Measurements from ENCODE around the gene DCAF7. TPM values are rescaled to one million over a fixed set of nuclear protein-coding genes. Genes with fewer than 3 reads are reported as not detected.

DCAF7 gene
- total and polyA plus RNA-seq, 4 experiments from 2014 or later, result 75.6 to 93.0 (median 86.5) TPM

DNA sequence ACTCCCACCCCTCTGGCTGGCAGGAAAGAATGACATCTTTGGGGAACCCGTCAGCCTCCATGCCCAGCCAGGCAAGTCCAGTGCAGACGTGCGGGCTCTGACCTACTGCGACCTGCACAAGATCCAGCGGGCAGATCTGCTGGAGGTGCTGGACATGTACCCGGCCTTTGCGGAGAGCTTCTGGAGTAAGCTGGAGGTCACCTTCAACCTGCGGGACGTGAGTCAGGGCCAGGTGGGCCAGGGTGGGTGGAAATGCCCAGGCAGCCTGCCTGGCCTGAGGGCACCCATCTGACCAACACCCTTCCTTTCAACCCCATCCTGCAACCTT is 8.1 kb upstream of the DCAF7 start:
- Mint-ChIP-seq H3K27me3 (peaks cover 19 to 24% of the 10 kb centered on the region in 2 donors), H3K9me3 (no peaks in the 10 kb centered on the region), H3K4me3 (no peak overlapping the region), H3K27ac (no peak overlapping the region), H3K36me3 (no peaks in the 10 kb centered on the region), H3K4me1 (peaks cover 2 to 16% (median 6%) of the 10 kb centered on the region in 4 donors)
- no peak overlapping the region for H3K27ac ChIP-seq (ENCODE audit: low read depth, low read length)
- ChIA-PET CTCF (ENCODE audit: partially characterized antibody) (interaction anchor here (1.1 kb wide), 1 partner anchor 70 kb away, joined by 4 read pairs; no protein-coding TSS in a partner anchor), POLR2A (ENCODE audit: partially characterized antibody) (no interaction called here)
- no peak for DNase-seq
- peaks cover 6% of the 10 kb centered on the region for H3K4me1 ChIP-seq (ENCODE audit: insufficient read depth, low read length)
- peaks cover 4% of the 10 kb centered on the region for H3K27me3 ChIP-seq (ENCODE audit: insufficient read depth, low read length)
- no peak overlapping the region for H3K4me3 ChIP-seq (ENCODE audit: low read length in 2 of 2)
- H3K36me3 ChIP-seq (ENCODE audit: insufficient read depth, low read length), result no peaks in the 10 kb centered on the region
- intact Hi-C loops (cut with micrococcal nuclease), result no loop called here
- no peaks in the 10 kb centered on the region for H3K9me3 ChIP-seq (ENCODE audit: control insufficient read depth in 1 of 2, low read length in 2 of 2)

- Mint-ChIP-seq H3K27ac (peak overlapping the region in 1 of 7 donors; percentile 34), H3K36me3 (no peaks in the 10 kb centered on the region), H3K27me3 (peaks cover 16 to 22% of the 10 kb centered on the region in 2 donors), H3K9me3 (no peaks in the 10 kb centered on the region), H3K4me3 (peak overlapping the region in 1 of 8 donors; percentile 17), H3K4me1 (peaks cover 2 to 16% (median 6%) of the 10 kb centered on the region in 4 donors)
- Histone ChIP-seq H3K9me3 (ENCODE audit: control insufficient read depth in 1 of 2, low read length in 2 of 2) (no peaks in the 10 kb centered on the region), H3K4me3 (ENCODE audit: low read length in 2 of 2) (no peak overlapping the region), H3K4me1 (ENCODE audit: insufficient read depth, low read length) (peaks cover 4% of the 10 kb centered on the region), H3K27me3 (ENCODE audit: insufficient read depth, low read length) (peaks cover 4% of the 10 kb centered on the region), H3K27ac (ENCODE audit: low read depth, low read length) (no peak overlapping the region), H3K36me3 (ENCODE audit: insufficient read depth, low read length) (no peaks in the 10 kb centered on the region)
- POLR2A ChIA-PET (ENCODE audit: partially characterized antibody), result interaction anchor here (1.0 kb wide), 1 partner anchor 22 kb away, joined by 3 read pairs; no protein-coding TSS in a partner anchor
- intact Hi-C loops (cut with micrococcal nuclease), result no loop called here
- CTCF ChIA-PET (ENCODE audit: partially characterized antibody), result interaction anchor here (1.1 kb wide), 1 partner anchor 69 kb away, joined by 4 read pairs; no protein-coding TSS in a partner anchor
- DNase-seq, result no peak
These were observed 7.1 kb upstream of the DCAF7 start for GRCh38 chr17:63542942-63543821.

DNA sequence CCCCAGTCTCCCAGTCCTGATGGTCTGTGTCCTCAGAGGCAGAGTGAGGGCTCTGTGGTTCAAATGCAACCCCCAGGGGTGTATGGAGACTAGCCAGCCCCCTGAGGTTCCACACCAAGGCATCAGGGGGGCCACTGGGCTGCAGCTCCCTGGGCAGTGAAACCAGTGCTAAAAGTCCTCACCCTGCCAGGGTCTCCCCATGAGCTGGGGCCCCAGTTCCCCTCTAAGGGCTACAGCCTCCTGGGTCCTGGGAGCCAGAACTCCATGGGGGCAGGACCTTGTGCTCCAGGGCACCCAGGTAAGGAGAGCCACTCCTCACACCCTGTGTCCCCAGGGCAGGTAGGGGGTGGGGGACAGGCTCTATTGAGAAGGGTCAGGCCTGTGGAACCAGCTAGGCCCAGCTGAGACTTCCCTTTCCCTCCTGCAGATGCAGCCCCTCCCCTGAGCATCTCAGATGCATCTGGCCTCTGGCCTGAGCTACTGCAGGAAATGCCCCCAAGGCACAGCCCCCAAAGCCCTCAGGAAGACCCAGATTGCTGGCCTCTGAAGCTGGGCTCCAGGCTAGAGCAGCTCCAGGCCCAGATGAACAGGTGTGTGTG is 6.4 kb upstream of the DCAF7 start:
- H3K4me1 Mint-ChIP-seq, result peaks cover 0 to 11% (median 2%) of the 10 kb centered on the region in 4 donors
- Histone ChIP-seq H3K9me3 (ENCODE audit: control insufficient read depth in 1 of 2, low read length in 2 of 2) (no peaks in the 10 kb centered on the region), H3K4me3 (ENCODE audit: low read length in 2 of 2) (no peak overlapping the region), H3K36me3 (ENCODE audit: insufficient read depth, low read length) (no peaks in the 10 kb centered on the region), H3K27ac (ENCODE audit: low read depth, low read length) (no peak overlapping the region), H3K27me3 (ENCODE audit: insufficient read depth, low read length) (no peaks in the 10 kb centered on the region), H3K4me1 (ENCODE audit: insufficient read depth, low read length) (no peaks in the 10 kb centered on the region)
- no peaks in the 10 kb centered on the region for H3K36me3 Mint-ChIP-seq
- H3K27me3 Mint-ChIP-seq, result peaks cover 9 to 17% of the 10 kb centered on the region in 2 donors
- ChIA-PET CTCF (ENCODE audit: partially characterized antibody) (interaction anchor here (1.0 to 1.2 kb wide), 2 partner anchors 67 to 137 kb away, joined by 3 read pairs; partner anchors contain the start of gene ACE), POLR2A (ENCODE audit: partially characterized antibody) (interaction anchor here (0.6 to 1.0 kb wide), 2 partner anchors 21 to 115 kb away, joined by 3 to 4 read pairs; no protein-coding TSS in a partner anchor)
- DNase-seq, result no peak
- no peak overlapping the region for H3K27ac Mint-ChIP-seq
- no peak overlapping the region for H3K4me3 Mint-ChIP-seq
- intact Hi-C loops (cut with micrococcal nuclease), result no loop called here
- H3K9me3 Mint-ChIP-seq, result no peaks in the 10 kb centered on the region

DNA sequence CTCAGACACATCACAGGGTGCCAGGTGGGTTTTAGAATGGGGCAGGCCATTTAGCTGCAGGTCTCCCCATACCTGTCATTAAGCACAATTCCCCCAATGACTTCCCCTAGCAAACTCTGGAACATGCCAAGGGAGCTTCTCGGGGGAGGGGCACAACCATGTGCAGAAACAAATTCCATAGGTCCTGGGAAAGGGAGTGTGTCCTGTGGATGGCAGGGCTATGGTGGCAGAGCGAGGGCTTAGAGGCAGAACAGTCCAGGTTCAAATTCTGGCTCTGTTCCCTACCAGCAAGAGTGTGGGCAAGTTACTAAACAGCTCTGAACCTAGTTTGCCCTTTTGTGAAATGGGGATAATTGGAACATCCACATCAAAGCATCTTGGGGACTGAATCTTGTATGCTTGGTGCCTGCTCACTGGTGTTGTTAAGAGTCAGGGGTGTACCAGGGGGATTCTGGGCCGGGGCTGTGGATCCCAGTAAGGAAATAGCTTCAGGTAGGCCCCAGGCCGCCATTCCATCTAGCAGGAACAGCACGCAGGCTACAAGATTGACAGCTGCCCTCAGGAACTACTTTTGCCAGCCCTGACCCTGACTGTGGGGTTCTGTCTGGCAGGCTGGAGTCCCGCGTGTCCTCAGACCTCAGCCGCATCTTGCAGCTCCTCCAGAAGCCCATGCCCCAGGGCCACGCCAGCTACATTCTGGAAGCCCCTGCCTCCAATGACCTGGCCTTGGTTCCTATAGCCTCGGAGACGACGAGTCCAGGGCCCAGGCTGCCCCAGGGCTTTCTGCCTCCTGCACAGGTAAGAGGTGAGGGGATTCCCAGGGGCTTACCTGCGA is 5.6 kb upstream of the DCAF7 start:
- Mint-ChIP-seq H3K27ac (no peak overlapping the region), H3K27me3 (peaks cover 3 to 9% of the 10 kb centered on the region in 2 donors), H3K4me3 (no peak overlapping the region), H3K4me1 (peaks cover 0 to 6% (median 0%) of the 10 kb centered on the region in 4 donors), H3K9me3 (no peaks in the 10 kb centered on the region), H3K36me3 (no peaks in the 10 kb centered on the region)
- Histone ChIP-seq H3K4me3 (ENCODE audit: low read length in 2 of 2) (no peak overlapping the region), H3K4me1 (ENCODE audit: insufficient read depth, low read length) (peaks cover 7% of the 10 kb centered on the region), H3K9me3 (ENCODE audit: control insufficient read depth in 1 of 2, low read length in 2 of 2) (no peaks in the 10 kb centered on the region), H3K36me3 (ENCODE audit: insufficient read depth, low read length) (no peaks in the 10 kb centered on the region), H3K27ac (ENCODE audit: low read depth, low read length) (no peak overlapping the region), H3K27me3 (ENCODE audit: insufficient read depth, low read length) (no peaks in the 10 kb centered on the region)
- intact Hi-C loops (cut with micrococcal nuclease), result no loop called here
- ChIA-PET CTCF (ENCODE audit: partially characterized antibody) (interaction anchor here (1.0 to 1.2 kb wide), 2 partner anchors 67 to 138 kb away, joined by 3 read pairs; partner anchors contain the start of gene ACE), POLR2A (ENCODE audit: partially characterized antibody) (interaction anchor here (0.6 to 1.0 kb wide), 2 partner anchors 20 to 116 kb away, joined by 3 to 4 read pairs; no protein-coding TSS in a partner anchor)
- no peak for DNase-seq

DNA sequence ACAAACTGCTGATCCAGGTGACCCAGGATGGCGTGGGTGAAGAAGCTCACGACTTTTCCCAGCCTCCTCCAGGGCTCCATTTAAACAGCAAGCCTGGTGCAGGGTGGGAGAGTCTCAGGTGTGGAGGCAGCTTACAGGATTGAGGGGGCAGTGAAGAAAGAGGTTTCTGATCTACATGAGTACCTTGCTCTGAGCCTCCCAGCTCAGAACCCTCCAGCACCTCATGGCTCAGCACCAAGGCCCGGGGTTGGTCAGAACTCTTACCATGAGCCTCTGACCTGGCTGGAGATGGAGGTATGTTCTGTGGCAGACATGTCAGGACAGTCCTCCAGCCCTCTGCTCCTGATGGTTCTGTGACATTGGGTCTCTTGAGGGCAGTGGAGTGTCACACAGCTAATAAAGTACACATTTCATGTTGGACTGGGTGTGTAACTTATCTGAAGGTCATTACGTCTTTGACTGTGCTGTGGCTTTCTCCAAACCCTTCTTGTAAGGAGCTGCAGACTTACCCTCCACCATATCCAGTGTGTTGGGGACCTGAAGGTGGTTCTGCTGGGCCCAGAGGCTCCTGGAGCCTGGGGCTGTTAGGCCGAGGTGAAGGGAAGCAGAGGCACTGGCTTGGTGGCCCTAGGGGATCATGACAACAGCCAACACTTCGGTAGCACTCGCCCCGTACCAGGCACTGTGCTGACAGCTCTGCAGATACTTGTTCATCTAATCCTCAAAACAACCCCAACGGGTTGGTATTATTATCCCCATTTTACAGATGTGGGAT is 3.8 kb upstream of the DCAF7 start:
- Mint-ChIP-seq H3K4me1 (peaks cover 2 to 16% (median 3%) of the 10 kb centered on the region in 4 donors), H3K27me3 (no peaks in the 10 kb centered on the region), H3K4me3 (no peak overlapping the region), H3K36me3 (peaks cover 0 to 12% of the 10 kb centered on the region in 2 donors), H3K27ac (peak overlapping the region in 2 of 7 donors; percentile 17 to 59), H3K9me3 (no peaks in the 10 kb centered on the region)
- ChIA-PET POLR2A (ENCODE audit: partially characterized antibody) (no interaction called here), CTCF (ENCODE audit: partially characterized antibody) (interaction anchor here (1.0 kb wide), 1 partner anchor 68 kb away, joined by 3 read pairs; no protein-coding TSS in a partner anchor)
- no peaks in the 10 kb centered on the region for H3K9me3 ChIP-seq (ENCODE audit: control insufficient read depth in 1 of 2, low read length in 2 of 2)
- no peaks in the 10 kb centered on the region for H3K27me3 ChIP-seq (ENCODE audit: insufficient read depth, low read length)
- peaks cover 8% of the 10 kb centered on the region for H3K4me1 ChIP-seq (ENCODE audit: insufficient read depth, low read length)
- H3K27ac ChIP-seq (ENCODE audit: low read depth, low read length), result no peak overlapping the region
- intact Hi-C loops (cut with micrococcal nuclease), result no loop called here
- H3K4me3 ChIP-seq (ENCODE audit: low read length in 2 of 2), result no peak overlapping the region
- DNase-seq, result no peak
- no peaks in the 10 kb centered on the region for H3K36me3 ChIP-seq (ENCODE audit: insufficient read depth, low read length)

- no peak for DNase-seq
- no peak overlapping the region for H3K4me3 ChIP-seq (ENCODE audit: low read length in 2 of 2)
- Mint-ChIP-seq H3K4me1 (peaks cover 4 to 22% (median 8%) of the 10 kb centered on the region in 4 donors), H3K27ac (peak overlapping the region in 3 of 7 donors; percentile 17 to 59 (median 31)), H3K27me3 (no peaks in the 10 kb centered on the region), H3K36me3 (peaks cover 0 to 14% of the 10 kb centered on the region in 2 donors), H3K4me3 (no peak overlapping the region), H3K9me3 (no peaks in the 10 kb centered on the region)
- POLR2A ChIA-PET (ENCODE audit: partially characterized antibody), result no interaction called here
- H3K36me3 ChIP-seq (ENCODE audit: insufficient read depth, low read length), result no peaks in the 10 kb centered on the region
- no peaks in the 10 kb centered on the region for H3K9me3 ChIP-seq (ENCODE audit: control insufficient read depth in 1 of 2, low read length in 2 of 2)
- H3K27ac ChIP-seq (ENCODE audit: low read depth, low read length), result no peak overlapping the region
- intact Hi-C loops (cut with micrococcal nuclease), result no loop called here
- no peaks in the 10 kb centered on the region for H3K27me3 ChIP-seq (ENCODE audit: insufficient read depth, low read length)
- CTCF ChIA-PET (ENCODE audit: partially characterized antibody), result no interaction called here
- H3K4me1 ChIP-seq (ENCODE audit: insufficient read depth, low read length), result peaks cover 10% of the 10 kb centered on the region
These were observed 3.2 kb upstream of the DCAF7 start for GRCh38 chr17:63547083-63547523.
